ENCODE data around the gene SRPK2.

DNA sequence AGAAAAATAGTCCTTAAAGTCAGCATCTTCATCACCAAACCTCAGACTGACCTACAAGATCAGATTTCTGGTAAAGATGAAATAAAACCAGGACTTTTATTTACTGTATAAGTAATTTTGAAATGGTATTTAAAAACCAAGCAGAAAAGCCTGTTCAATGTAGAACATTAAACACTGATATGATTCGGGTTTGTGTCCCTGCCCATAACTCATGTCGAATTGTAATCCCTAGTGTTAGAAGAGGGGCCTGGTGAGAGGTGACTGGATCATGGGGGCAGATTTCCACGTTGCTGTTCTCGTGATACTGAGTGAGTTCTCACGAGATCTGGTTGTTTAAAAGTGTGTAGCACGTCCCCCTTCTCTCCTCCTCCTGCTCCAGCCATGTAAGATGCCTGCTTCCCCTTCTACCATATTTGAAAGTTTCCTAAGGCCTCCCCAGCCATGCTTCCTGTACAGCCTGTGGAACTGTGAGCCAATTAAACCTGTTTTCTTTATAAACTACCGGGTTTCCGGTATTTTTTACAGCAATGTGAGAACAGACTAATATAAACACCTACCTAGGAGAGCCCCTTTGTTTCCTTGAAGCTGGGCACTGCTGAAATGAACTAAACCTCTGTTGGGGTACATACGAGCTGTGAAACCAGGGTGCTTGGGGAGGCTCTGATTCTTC, 254.6 kb downstream of the SRPK2 start:
- TF ChIP-seq POLR2A (IDR thresholded peaks at IDR 0.05) (no peak), POLR2AphosphoS5 (IDR thresholded peaks at IDR 0.05) (no peak), EP300 (IDR thresholded peaks at IDR 0.05) (no peak)
- TF ChIP-seq, protein P1, sequence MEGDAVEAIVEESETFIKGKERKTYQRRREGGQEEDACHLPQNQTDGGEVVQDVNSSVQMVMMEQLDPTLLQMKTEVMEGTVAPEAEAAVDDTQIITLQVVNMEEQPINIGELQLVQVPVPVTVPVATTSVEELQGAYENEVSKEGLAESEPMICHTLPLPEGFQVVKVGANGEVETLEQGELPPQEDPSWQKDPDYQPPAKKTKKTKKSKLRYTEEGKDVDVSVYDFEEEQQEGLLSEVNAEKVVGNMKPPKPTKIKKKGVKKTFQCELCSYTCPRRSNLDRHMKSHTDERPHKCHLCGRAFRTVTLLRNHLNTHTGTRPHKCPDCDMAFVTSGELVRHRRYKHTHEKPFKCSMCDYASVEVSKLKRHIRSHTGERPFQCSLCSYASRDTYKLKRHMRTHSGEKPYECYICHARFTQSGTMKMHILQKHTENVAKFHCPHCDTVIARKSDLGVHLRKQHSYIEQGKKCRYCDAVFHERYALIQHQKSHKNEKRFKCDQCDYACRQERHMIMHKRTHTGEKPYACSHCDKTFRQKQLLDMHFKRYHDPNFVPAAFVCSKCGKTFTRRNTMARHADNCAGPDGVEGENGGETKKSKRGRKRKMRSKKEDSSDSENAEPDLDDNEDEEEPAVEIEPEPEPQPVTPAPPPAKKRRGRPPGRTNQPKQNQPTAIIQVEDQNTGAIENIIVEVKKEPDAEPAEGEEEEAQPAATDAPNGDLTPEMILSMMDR (IDR thresholded peaks at IDR 0.05), result no peak
